Measurements from ENCODE around the gene GRHL3.

GRHL3 gene

DNA sequence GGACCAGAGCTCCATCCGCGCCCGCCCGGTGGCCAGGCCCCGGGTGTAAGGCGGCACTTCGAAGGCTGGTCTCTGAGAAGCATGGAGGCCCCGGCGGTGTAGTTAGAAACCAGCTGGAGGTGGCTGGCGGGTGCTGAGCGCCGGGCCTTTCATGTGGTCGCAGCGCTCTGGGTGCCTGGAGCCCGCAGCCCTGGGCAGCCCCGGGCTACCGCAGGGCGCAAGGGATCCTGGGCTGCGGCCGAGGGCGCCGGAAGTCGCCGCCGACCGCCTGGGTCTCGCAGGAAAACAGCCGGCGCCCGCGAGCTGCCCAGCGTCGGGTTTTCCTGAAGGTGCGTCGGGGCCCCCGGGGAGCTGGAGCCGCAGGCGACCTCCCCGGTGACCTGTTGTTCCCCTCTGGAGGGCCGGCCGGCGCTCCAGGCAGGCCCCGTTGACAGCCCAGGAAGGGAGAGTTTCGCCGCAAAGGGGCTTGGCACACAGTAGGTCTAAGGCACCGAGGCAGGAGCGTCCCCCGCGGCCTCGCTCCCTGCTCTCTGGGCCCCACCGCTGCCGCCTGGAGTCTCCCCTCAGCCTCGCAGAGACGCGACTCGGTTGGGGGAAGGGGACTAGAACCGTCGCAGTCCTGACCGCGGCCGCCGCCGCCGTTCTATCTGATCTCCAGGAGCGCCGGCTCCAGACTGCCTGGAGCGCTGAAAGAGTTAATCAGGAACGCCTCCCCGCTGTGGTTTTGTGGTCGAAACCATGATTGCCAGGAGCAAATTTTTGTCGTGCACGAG, 2.7 kb downstream of the GRHL3 start:
- Histone ChIP-seq H3K4me1 (ENCODE audit: control insufficient read depth in 1 of 2, insufficient read depth in 2 of 2, low read length in 2 of 2) (peaks cover 19 to 44% of the 10 kb centered on the region in 2 experiments), H3K9ac (ENCODE audit: low read length) (peak overlapping the region; percentile 57), H4K8ac (ENCODE audit: low read depth, low read length) (peak overlapping the region; percentile 83), H3K27me3 (ENCODE audit: insufficient read depth, low read length) (no peaks in the 10 kb centered on the region), H3K27ac (ENCODE audit: low read depth, low read length) (peak overlapping the region; percentile 92), H3K4ac (ENCODE audit: low read depth, low read length) (peak overlapping the region; percentile 80), H2BK120ac (ENCODE audit: insufficient read depth, low read length, poor library complexity) (peak overlapping the region; percentile 84), H4K12ac (ENCODE audit: low read depth, low read length) (peak overlapping the region; percentile 50), H2BK5ac (ENCODE audit: low read depth, low read length, poor library complexity) (peak overlapping the region; percentile 77), H3K14ac (ENCODE audit: low read length) (peak overlapping the region; percentile 83), H3K4me2 (ENCODE audit: low read length) (peak overlapping the region; percentile 75), H3K79me1 (ENCODE audit: low read length) (peaks cover 20% of the 10 kb centered on the region), H2AK5ac (ENCODE audit: low read length) (peak overlapping the region; percentile 80), H3K36me3 (ENCODE audit: control insufficient read depth in 1 of 2, insufficient read depth in 2 of 2, low read length in 2 of 2) (peaks cover 0 to 2% of the 10 kb centered on the region in 2 experiments), H3K18ac (ENCODE audit: low read length) (peak overlapping the region; percentile 73), H4K91ac (ENCODE audit: low read depth, low read length) (peak overlapping the region; percentile 87), H2AFZ (ENCODE audit: insufficient read depth, low read length, poor library complexity) (peak overlapping the region; percentile 51), H3K79me2 (ENCODE audit: control insufficient read depth, insufficient read depth, low read length, poor library complexity) (peaks cover 8% of the 10 kb centered on the region), H3K9me3 (ENCODE audit: insufficient read depth, low read depth, low read length) (no peaks in the 10 kb centered on the region), H3K23ac (ENCODE audit: low read length) (no peak overlapping the region), H3K4me3 (ENCODE audit: low read depth, low read length) (peak overlapping the region; percentile 57), H2BK12ac (ENCODE audit: low read length) (peak overlapping the region; percentile 39)
- WGBS (ENCODE audit: extremely low coverage, insufficient coverage, insufficient read length): no CpG with 5 or more reads among the region's 72 CpGs
- DNase-seq: peak; percentile 95

DNA sequence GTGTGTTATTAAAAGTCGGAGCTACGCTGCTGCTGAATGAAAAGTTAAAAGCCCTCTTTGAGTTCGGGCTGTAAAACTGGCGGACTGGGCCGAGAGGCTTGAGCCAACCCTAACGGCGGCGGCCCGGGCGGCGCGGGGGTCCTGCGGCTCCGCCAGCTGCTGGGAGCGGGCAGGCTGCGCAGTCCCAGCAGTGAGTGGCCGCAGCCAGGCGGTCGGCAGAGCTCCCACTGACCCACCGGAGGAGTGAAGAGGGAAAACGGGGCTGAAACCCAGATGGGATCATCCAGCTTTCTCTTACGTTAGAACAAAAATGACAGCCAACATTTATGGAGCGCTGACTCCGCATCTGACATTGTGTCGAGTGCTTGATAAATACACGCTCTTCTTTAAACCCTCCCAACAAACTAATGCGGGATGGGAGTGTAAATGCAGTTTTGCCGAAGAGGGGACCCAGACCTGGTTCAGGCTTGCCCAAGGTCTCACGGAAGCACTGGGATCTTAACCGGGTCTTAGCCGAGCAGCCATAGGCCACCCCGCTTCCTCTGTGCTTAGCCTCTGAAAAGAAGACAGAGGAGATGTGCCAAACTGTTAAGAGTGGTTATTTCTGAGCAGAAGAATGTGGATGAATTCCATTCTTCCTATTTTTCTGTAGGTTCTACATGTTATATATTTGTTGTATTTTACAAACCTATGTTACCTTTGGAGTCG, 3.5 kb downstream of the GRHL3 start:
- Histone ChIP-seq H3K79me2 (ENCODE audit: control insufficient read depth, insufficient read depth, low read length, poor library complexity) (peaks cover 8% of the 10 kb centered on the region), H2BK120ac (ENCODE audit: insufficient read depth, low read length, poor library complexity) (peak overlapping the region; percentile 72), H3K9ac (ENCODE audit: low read length) (no peak overlapping the region), H4K12ac (ENCODE audit: low read depth, low read length) (no peak overlapping the region), H3K79me1 (ENCODE audit: low read length) (peaks cover 20% of the 10 kb centered on the region), H2BK12ac (ENCODE audit: low read length) (peak overlapping the region; percentile 10), H2AFZ (ENCODE audit: insufficient read depth, low read length, poor library complexity) (no peak overlapping the region), H3K27me3 (ENCODE audit: insufficient read depth, low read length) (no peaks in the 10 kb centered on the region), H3K23ac (ENCODE audit: low read length) (no peak overlapping the region), H3K36me3 (ENCODE audit: control insufficient read depth in 1 of 2, insufficient read depth in 2 of 2, low read length in 2 of 2) (peaks cover 0 to 2% of the 10 kb centered on the region in 2 experiments), H3K4me3 (ENCODE audit: low read depth, low read length) (peak overlapping the region; percentile 60), H3K4me2 (ENCODE audit: low read length) (peak overlapping the region; percentile 75), H3K4me1 (ENCODE audit: control insufficient read depth in 1 of 2, insufficient read depth in 2 of 2, low read length in 2 of 2) (peaks cover 13 to 39% of the 10 kb centered on the region in 2 experiments), H3K9me3 (ENCODE audit: insufficient read depth, low read depth, low read length) (no peaks in the 10 kb centered on the region), H2AK5ac (ENCODE audit: low read length) (no peak overlapping the region), H3K18ac (ENCODE audit: low read length) (peak overlapping the region; percentile 27), H2BK5ac (ENCODE audit: low read depth, low read length, poor library complexity) (peak overlapping the region; percentile 33), H3K14ac (ENCODE audit: low read length) (peak overlapping the region; percentile 38), H4K8ac (ENCODE audit: low read depth, low read length) (no peak overlapping the region), H4K91ac (ENCODE audit: low read depth, low read length) (peak overlapping the region; percentile 47), H3K27ac (ENCODE audit: low read depth, low read length) (peak overlapping the region; percentile 86), H3K4ac (ENCODE audit: low read depth, low read length) (no peak overlapping the region)
- WGBS (ENCODE audit: extremely low coverage, insufficient coverage, insufficient read length): no CpG with 5 or more reads among the region's 33 CpGs
- DNase-seq: peak in 1 of 2 donors; percentile 26

DNA sequence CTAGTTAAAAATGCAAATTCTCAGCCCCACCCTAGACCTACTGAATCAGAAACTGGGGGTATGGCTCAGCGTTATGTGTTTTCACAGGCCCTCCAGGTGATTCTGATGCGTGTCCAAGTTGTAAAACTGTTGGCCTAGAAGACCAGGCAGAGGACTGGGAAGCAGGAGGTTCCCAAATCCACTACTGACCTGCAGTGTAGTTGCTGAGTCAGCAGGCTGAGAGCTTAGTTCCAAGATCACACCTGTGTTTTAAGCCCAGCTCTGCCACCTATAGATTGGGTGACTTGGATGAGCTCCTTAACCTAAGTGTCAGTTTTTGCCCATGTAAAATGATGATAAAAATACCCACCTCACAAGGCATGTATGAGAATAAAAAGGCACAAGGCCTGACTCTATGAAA, 4.1 kb downstream of the GRHL3 start:
- Histone ChIP-seq H4K12ac (ENCODE audit: low read depth, low read length) (no peak overlapping the region), H2BK120ac (ENCODE audit: insufficient read depth, low read length, poor library complexity) (no peak overlapping the region), H3K14ac (ENCODE audit: low read length) (no peak overlapping the region), H3K4ac (ENCODE audit: low read depth, low read length) (peak overlapping the region; percentile 8), H2AK5ac (ENCODE audit: low read length) (no peak overlapping the region), H2AFZ (ENCODE audit: insufficient read depth, low read length, poor library complexity) (no peak overlapping the region), H3K79me1 (ENCODE audit: low read length) (peaks cover 20% of the 10 kb centered on the region), H3K36me3 (ENCODE audit: control insufficient read depth in 1 of 2, insufficient read depth in 2 of 2, low read length in 2 of 2) (peaks cover 0 to 2% of the 10 kb centered on the region in 2 experiments), H2BK5ac (ENCODE audit: low read depth, low read length, poor library complexity) (no peak overlapping the region), H3K4me3 (ENCODE audit: low read depth, low read length) (no peak overlapping the region), H3K27ac (ENCODE audit: low read depth, low read length) (no peak overlapping the region), H4K8ac (ENCODE audit: low read depth, low read length) (no peak overlapping the region), H3K9ac (ENCODE audit: low read length) (no peak overlapping the region), H3K18ac (ENCODE audit: low read length) (no peak overlapping the region), H3K27me3 (ENCODE audit: insufficient read depth, low read length) (no peaks in the 10 kb centered on the region), H3K79me2 (ENCODE audit: control insufficient read depth, insufficient read depth, low read length, poor library complexity) (peaks cover 8% of the 10 kb centered on the region), H3K23ac (ENCODE audit: low read length) (no peak overlapping the region), H3K4me1 (ENCODE audit: control insufficient read depth in 1 of 2, insufficient read depth in 2 of 2, low read length in 2 of 2) (peaks cover 13 to 39% of the 10 kb centered on the region in 2 experiments), H4K91ac (ENCODE audit: low read depth, low read length) (no peak overlapping the region), H3K4me2 (ENCODE audit: low read length) (no peak overlapping the region), H2BK12ac (ENCODE audit: low read length) (peak overlapping the region; percentile 15), H3K9me3 (ENCODE audit: insufficient read depth, low read depth, low read length) (no peaks in the 10 kb centered on the region)
- DNase-seq: peak in 1 of 2 donors; percentile 17
- WGBS (ENCODE audit: extremely low coverage, insufficient coverage, insufficient read length): no CpG with 5 or more reads among the region's 2 CpGs

DNA sequence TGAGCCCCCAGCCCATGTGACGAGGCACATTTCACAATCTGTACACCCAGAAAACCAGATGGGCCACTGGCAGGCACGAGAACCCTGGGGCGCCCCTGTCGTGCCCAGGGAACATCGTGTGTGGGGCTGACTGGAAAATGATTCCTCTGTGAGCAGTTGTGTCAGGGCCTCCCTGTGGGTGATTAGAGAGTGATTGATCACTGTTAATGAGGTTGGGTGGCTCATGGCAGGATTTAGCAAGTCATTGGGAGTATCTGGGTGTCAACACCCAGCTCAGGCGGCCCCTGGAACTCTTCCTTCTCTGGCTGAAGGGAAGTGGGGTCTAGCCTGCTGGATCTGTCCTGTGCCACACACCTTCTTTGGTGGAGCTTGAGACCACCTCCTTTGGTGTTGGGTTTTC, 5.7 kb downstream of the GRHL3 start:
- H3K4ac ChIP-seq (ENCODE audit: low read depth, low read length): no peak overlapping the region
- no peak overlapping the region for H4K12ac ChIP-seq (ENCODE audit: low read depth, low read length)
- peaks cover 0 to 2% of the 10 kb centered on the region in 2 experiments for H3K36me3 ChIP-seq (ENCODE audit: control insufficient read depth in 1 of 2, insufficient read depth in 2 of 2, low read length in 2 of 2)
- no peak overlapping the region for H2BK120ac ChIP-seq (ENCODE audit: insufficient read depth, low read length, poor library complexity)
- no CpG with 5 or more reads among the region's 6 CpGs for WGBS (ENCODE audit: extremely low coverage, insufficient coverage, insufficient read length)
- peaks cover 8% of the 10 kb centered on the region for H3K79me2 ChIP-seq (ENCODE audit: control insufficient read depth, insufficient read depth, low read length, poor library complexity)
- H3K4me1 ChIP-seq (ENCODE audit: control insufficient read depth in 1 of 2, insufficient read depth in 2 of 2, low read length in 2 of 2): peaks cover 13 to 29% of the 10 kb centered on the region in 2 experiments
- no peak overlapping the region for H2BK5ac ChIP-seq (ENCODE audit: low read depth, low read length, poor library complexity)
- H3K23ac ChIP-seq (ENCODE audit: low read length): no peak overlapping the region
- DNase-seq: no peak
- H3K4me2 ChIP-seq (ENCODE audit: low read length): no peak overlapping the region
- no peak overlapping the region for H3K27ac ChIP-seq (ENCODE audit: low read depth, low read length)
- H3K18ac ChIP-seq (ENCODE audit: low read length): no peak overlapping the region
- H3K79me1 ChIP-seq (ENCODE audit: low read length): peaks cover 20% of the 10 kb centered on the region
- no peak overlapping the region for H3K14ac ChIP-seq (ENCODE audit: low read length)
- H4K91ac ChIP-seq (ENCODE audit: low read depth, low read length): no peak overlapping the region
- H2BK12ac ChIP-seq (ENCODE audit: low read length): no peak overlapping the region
- H4K8ac ChIP-seq (ENCODE audit: low read depth, low read length): no peak overlapping the region
- H3K4me3 ChIP-seq (ENCODE audit: low read depth, low read length): no peak overlapping the region
- no peaks in the 10 kb centered on the region for H3K27me3 ChIP-seq (ENCODE audit: insufficient read depth, low read length)
- no peak overlapping the region for H3K9ac ChIP-seq (ENCODE audit: low read length)
- no peak overlapping the region for H2AK5ac ChIP-seq (ENCODE audit: low read length)
- H3K9me3 ChIP-seq (ENCODE audit: insufficient read depth, low read depth, low read length): no peaks in the 10 kb centered on the region
- no peak overlapping the region for H2AFZ ChIP-seq (ENCODE audit: insufficient read depth, low read length, poor library complexity)
